HepG2 (cell line): Measurements from ENCODE around the gene LSR. TPM values are rescaled to one million over a fixed set of nuclear protein-coding genes. Genes with fewer than 3 reads are reported as not detected.

Experiments used
- EHMT2 ChIP-seq: fragments of 200-600 bp; sonication (generic); IDR thresholded peaks from 2 replicates; pipeline ENCODE4 v1.7.0; 2017; ENCODE audit warnings: antibody characterized with exemption, low read depth, low read length, borderline replicate concordance
- EZH2 ChIP-seq: conservative IDR thresholded peaks from 2 replicates; pipeline ENCODE4 v1.6.1; 2012; ENCODE audit warnings: mild to moderate bottlenecking, low read depth, low read length, moderate library complexity
- HOXA3 ChIP-seq: sonication (generic); formaldehyde crosslinking; IDR thresholded peaks from 2 replicates; pipeline ENCODE4 v1.5.0; 2020; ENCODE audit warnings: missing genetic modification reagents
- KDM2A ChIP-seq: sonication (generic); formaldehyde crosslinking; IDR thresholded peaks from 2 replicates; pipeline ENCODE4 v1.4.0; 2020; ENCODE audit warnings: low read depth, missing genetic modification reagents, borderline replicate concordance
- LBX2 ChIP-seq: sonication (generic); formaldehyde crosslinking; IDR thresholded peaks from 2 replicates; pipeline ENCODE4 v1.5.0; 2020; ENCODE audit warnings: missing genetic modification reagents, mild to moderate bottlenecking, borderline replicate concordance
- MED1 ChIP-seq: sonication (generic); formaldehyde crosslinking; IDR thresholded peaks from 2 replicates; pipeline ENCODE4 v1.4.0; 2020; ENCODE audit warnings: missing genetic modification reagents
- PAXIP1 ChIP-seq: sonication (generic); formaldehyde crosslinking; conservative IDR thresholded peaks from 2 replicates; pipeline ENCODE4 v1.4.0; 2020; ENCODE audit warnings: mild to moderate bottlenecking, missing genetic modification reagents, moderate library complexity
- PPARG ChIP-seq: conservative IDR thresholded peaks from 2 replicates; pipeline ENCODE4 v1.6.1; 2016; ENCODE audit warnings: missing biosample characterization, missing genetic modification reagents
- RARG ChIP-seq: sonication (generic); formaldehyde crosslinking; IDR thresholded peaks from 2 replicates; pipeline ENCODE4 v1.4.0; 2020; ENCODE audit warnings: low read depth, mild to moderate bottlenecking, missing genetic modification reagents
- RBM22 ChIP-seq: fragments of 200-400 bp; formaldehyde crosslinking; optimal IDR thresholded peaks from 2 replicates; pipeline ENCODE3; 2017; ENCODE audit warnings: mild to moderate bottlenecking, low read length, moderate library complexity
- SMAD1 ChIP-seq: sonication (generic); formaldehyde crosslinking; IDR thresholded peaks from 2 replicates; pipeline ENCODE4 v1.4.0; 2020; ENCODE audit warnings: missing genetic modification reagents, low read depth, mild to moderate bottlenecking, borderline replicate concordance
- SNAPC4 ChIP-seq: sonication (generic); formaldehyde crosslinking; IDR thresholded peaks from 2 replicates; pipeline ENCODE4 v1.4.0; 2020; ENCODE audit warnings: mild to moderate bottlenecking, missing genetic modification reagents
- SPEN ChIP-seq: sonication (generic); formaldehyde crosslinking; IDR thresholded peaks from 2 replicates; pipeline ENCODE4 v1.5.1; 2020; ENCODE audit warnings: low read depth, mild to moderate bottlenecking, missing genetic modification reagents
- SRY ChIP-seq: sonication (generic); formaldehyde crosslinking; IDR thresholded peaks from 2 replicates; pipeline ENCODE4 v1.8.0; 2022; ENCODE audit warnings: mild to moderate bottlenecking, missing genetic modification reagents
- TP53 ChIP-seq: sonication (generic); formaldehyde crosslinking; conservative IDR thresholded peaks from 2 replicates; pipeline ENCODE4 v1.4.0; 2020; ENCODE audit warnings: missing genetic modification reagents
- ZFX ChIP-seq: sonication (generic); formaldehyde crosslinking; IDR thresholded peaks from 2 replicates; pipeline ENCODE4 v1.4.0; 2020; ENCODE audit warnings: mild to moderate bottlenecking, low read depth, missing genetic modification reagents, moderate library complexity
- ZMYM3 ChIP-seq: sonication (generic); formaldehyde crosslinking; IDR thresholded peaks from 2 replicates; pipeline ENCODE4 v1.5.1; 2020; ENCODE audit warnings: mild to moderate bottlenecking, missing genetic modification reagents
- ZNF136 ChIP-seq: sonication (generic); formaldehyde crosslinking; IDR thresholded peaks from 2 replicates; pipeline ENCODE4 v1.8.1; 2022; ENCODE audit warnings: low read depth, mild to moderate bottlenecking, moderate library complexity, missing genetic modification reagents
- ZNF235 ChIP-seq: sonication (generic); formaldehyde crosslinking; IDR thresholded peaks from 2 replicates; pipeline ENCODE4 v1.8.1; 2023; ENCODE audit warnings: mild to moderate bottlenecking, missing genetic modification reagents, borderline replicate concordance
- ZNF350 ChIP-seq: sonication (generic); formaldehyde crosslinking; IDR thresholded peaks from 2 replicates; pipeline ENCODE4 v1.4.0; 2020; ENCODE audit warnings: mild to moderate bottlenecking, low read depth, missing genetic modification reagents, borderline replicate concordance
- ZNF496 ChIP-seq: sonication (generic); formaldehyde crosslinking; IDR thresholded peaks from 2 replicates; pipeline ENCODE4 v1.8.1; 2023; ENCODE audit warnings: mild to moderate bottlenecking, moderate library complexity, missing genetic modification reagents; ENCODE audit not compliant: insufficient replicate concordance
- ZNF552 ChIP-seq: sonication (generic); formaldehyde crosslinking; IDR thresholded peaks from 2 replicates; pipeline ENCODE4 v1.9.0; 2022; ENCODE audit warnings: missing genetic modification reagents, mild to moderate bottlenecking, borderline replicate concordance
- ZNF792 ChIP-seq: IDR thresholded peaks from 2 replicates; pipeline ENCODE4 v1.6.1; 2016
- polyA plus RNA-seq, 8 experiments: library from polyadenylated mRNA; depleted of rRNA in 3 of 8; stranded (reverse) in 7 of 8; unstranded in 1 of 8; fragments of >200 nt; fragmentation: Illumina TruSeq in 4 of 8; extraction: Trizol in 4 of 8; gene quantifications; 2 replicates each; pipeline versions ENCODE4 v1.2.1 to v1.2.3, GENCODE V29; 2011 to 2016; ENCODE audit warnings: low read depth in 4 of 8, missing spikeins in 1 of 8, mixed read lengths in 1 of 8; ENCODE audit not compliant: insufficient read depth in 1 of 8
- total RNA-seq, 5 experiments: library from RNA; depleted of rRNA; stranded (reverse); fragments of >200 nt; fragmentation: Illumina TruSeq; extraction: Trizol; gene quantifications; 2 replicates each; pipeline ENCODE4 v1.2.3, GENCODE V29; 2016; ENCODE audit warnings: low read depth in 1 of 5

Gene LSR
- total and polyA plus RNA-seq, 2 of the 13 experiments (the other 11 are each of a cell fraction or from before 2014, with no cell fraction given): 29.2 to 79.2 TPM

GRCh38 chr19:35316560-35316959 lies 67.8 kb downstream of the LSR start (continued):
- TF ChIP-seq PAXIP1 (CRISPR knock-in tag) (peak; percentile 79), MED1 (peak; percentile 64), TP53 (CRISPR knock-in tag) (no peak), SNAPC4 (CRISPR knock-in tag) (peak; percentile 78; the same call in 1 of the 2 replicates), RBM22 (no peak), EZH2 (no peak), SMAD1 (no peak), ZNF235 (no peak), HOXA3 (CRISPR knock-in tag) (peak; percentile 49; the same call in 1 of the 2 replicates), LBX2 (CRISPR knock-in tag) (no peak), ZFX (CRISPR knock-in tag) (no peak; the same call in none of the 2 replicates), PPARG (CRISPR knock-in tag) (no peak), ZMYM3 (CRISPR knock-in tag) (0 out of 2 replicates have a peak, but pooled peaks have one; percentile 20), RARG (CRISPR knock-in tag) (no peak), ZNF552 (CRISPR knock-in tag) (no peak), ZNF136 (CRISPR knock-in tag) (0 out of 2 replicates have a peak, but pooled peaks have one; percentile 68), ZNF350 (CRISPR knock-in tag) (0 out of 2 replicates have a peak, but pooled peaks have one; percentile 11), SPEN (CRISPR knock-in tag) (peak; percentile 25; the same call in 1 of the 2 replicates), KDM2A (CRISPR knock-in tag) (peak; percentile 19; the same call in 1 of the 2 replicates), SRY (CRISPR knock-in tag) (no peak), EHMT2 (no peak), ZNF792 (no peak), ZNF496 (no peak)
